GM21576 (cell line): Measurements from ENCODE around the gene CADM3.

Source experiments
- ATAC-seq: cut with Tn5 transposase; IDR thresholded peaks from one replicate; pipeline ENCODE4 v1.9.1; 2021; ENCODE audit warnings: mild to moderate bottlenecking, moderate library complexity; ENCODE audit not compliant: unreplicated experiment

CADM3 gene

GRCh38 chr1:159172614-159173291, 1.3 kb downstream of the CADM3 start:
- no peak for ATAC-seq

- ATAC-seq, result no peak
Observed at GRCh38 chr1:159173320-159173719, 1.9 kb downstream of the CADM3 start.

- ATAC-seq, result no peak
Observed at GRCh38 chr1:159175571-159175970, 4.2 kb downstream of the CADM3 start.

GRCh38 chr1:159177272-159177907, 6.0 kb downstream of the CADM3 start:
- no peak for ATAC-seq

- ATAC-seq, result no peak
Observed at GRCh38 chr1:159179906-159180305, 8.5 kb downstream of the CADM3 start.

GRCh38 chr1:159180516-159180915, 9.1 kb downstream of the CADM3 start:
- no peak for ATAC-seq

GRCh38 chr1:159181328-159182024, 10.1 kb downstream of the CADM3 start:
- ATAC-seq, result no peak

GRCh38 chr1:159184201-159184600, 12.8 kb downstream of the CADM3 start:
- no peak for ATAC-seq

GRCh38 chr1:159185121-159185520, 13.7 kb downstream of the CADM3 start:
- ATAC-seq, result no peak

GRCh38 chr1:159187033-159187432, 15.6 kb downstream of the CADM3 start:
- no peak for ATAC-seq

- no peak for ATAC-seq
Observed at GRCh38 chr1:159187647-159188374, 16.4 kb downstream of the CADM3 start.

- peak; percentile 72 for ATAC-seq
Observed at GRCh38 chr1:159188375-159188788, 17.0 kb downstream of the CADM3 start.

- no peak for ATAC-seq
Observed at GRCh38 chr1:159190441-159190840, 19.0 kb downstream of the CADM3 start.

- ATAC-seq, result no peak
Observed at GRCh38 chr1:159196543-159196942, 25.1 kb downstream of the CADM3 start.

- peak; percentile 66 for ATAC-seq
Observed at GRCh38 chr1:159197561-159198557, 26.4 kb downstream of the CADM3 start.

- ATAC-seq, result no peak
Observed at GRCh38 chr1:159199901-159200300, 28.5 kb downstream of the CADM3 start.

- no peak for ATAC-seq
Observed at GRCh38 chr1:159200769-159201168, 29.4 kb downstream of the CADM3 start.

GRCh38 chr1:159201642-159202041, 30.2 kb downstream of the CADM3 start:
- no peak for ATAC-seq

- ATAC-seq, result no peak
Observed at GRCh38 chr1:159203610-159204009, 32.2 kb downstream of the CADM3 start.
